GM12873 (cell line): ENCODE data around the gene ATP6AP1.

Experiments used
- CTCF ChIP-seq: IDR thresholded peaks from 2 replicates; pipeline ENCODE4 v1.5.1; 2012; ENCODE audit warnings: low read depth, mild to moderate bottlenecking, moderate library complexity, low read length, control low read depth; ENCODE audit not compliant: insufficient read depth; ENCODE audit errors: missing control alignments

ATP6AP1 gene

GRCh38 chrX:154473683-154474082, 45.2 kb downstream of the ATP6AP1 start:
- TF ChIP-seq CTCF, result no peak

- no peak for TF ChIP-seq CTCF
Observed at GRCh38 chrX:154476821-154477220, 48.3 kb downstream of the ATP6AP1 start.

GRCh38 chrX:154477891-154478477, 49.5 kb downstream of the ATP6AP1 start:
- TF ChIP-seq CTCF, result no peak

- no peak for TF ChIP-seq CTCF
Observed at GRCh38 chrX:154478728-154479622, 50.5 kb downstream of the ATP6AP1 start, which contains the start of gene LAGE3. Gene LAGE3, minus strand, starts transcription at chrX:154479281. Its CDS starts 366 bp downstream, at chrX:154478915.

- no peak for TF ChIP-seq CTCF
Observed at GRCh38 chrX:154481195-154481594, 52.7 kb downstream of the ATP6AP1 start.

GRCh38 chrX:154481911-154482601, 53.6 kb downstream of the ATP6AP1 start:
- TF ChIP-seq CTCF, result no peak

GRCh38 chrX:154482786-154483185, 54.3 kb downstream of the ATP6AP1 start:
- TF ChIP-seq CTCF, result no peak
